Upper lobe of right lung (tissue), 1 donor: ENCODE data around the gene TMX4. TPM values are rescaled to one million over a fixed set of nuclear protein-coding genes. Genes with fewer than 3 reads are reported as not detected.

Experiments used
- ATAC-seq: fragments of 200-7000 bp; cut with Tn5 transposase; one replicate; pipeline ENCODE4 v1.9.1; 2020; ENCODE audit warnings: mild to moderate bottlenecking, moderate library complexity
- DNase-seq: peaks from one replicate; pipeline ENCODE4 v3.0.0-alpha.2; 2020
- H3K27ac ChIP-seq: fragments of 200-600 bp; one replicate; pipeline ENCODE4 v1.8.0; 2022
- H3K27me3 ChIP-seq: fragments of 200-600 bp; one replicate; pipeline ENCODE4 v1.8.0; 2022; ENCODE audit warnings: mild to moderate bottlenecking
- H3K36me3 ChIP-seq: fragments of 200-600 bp; one replicate; pipeline ENCODE4 v1.8.0; 2022
- H3K4me1 ChIP-seq: fragments of 200-600 bp; one replicate; pipeline ENCODE4 v1.8.0; 2022
- H3K4me3 ChIP-seq: fragments of 200-600 bp; one replicate; pipeline ENCODE4 v1.8.0; 2022; ENCODE audit warnings: mild to moderate bottlenecking
- H3K9me3 ChIP-seq: fragments of 200-600 bp; one replicate; pipeline ENCODE4 v1.8.0; 2022
- intact Hi-C: fragments of 100-400 bp; cut with DNase I; formaldehyde crosslinking; loops from one replicate; pipeline ENCODE4 v1.11.0; 2022
- total RNA-seq: library from RNA; stranded (reverse); fragmentation: NEBNext Ultra II Directional; extraction: Animal tissue kit (Norgen Biotek cat#: 25700); gene quantifications from one replicate; pipeline ENCODE4 v1.2.1, GENCODE V29; 2021
- TF ChIP-seq, protein P1 (sequence below): fragments of 200-600 bp; IDR thresholded peaks from one replicate; pipeline ENCODE4 v1.8.0; 2022; ENCODE audit warnings: antibody characterized with exemption
- donor health status: DM: no; HTN: yes; CAD: no; lungs with severe emphysema.

Gene TMX4
- total RNA-seq, 1 donor from 2014 or later = 45.0 TPM

GRCh38 chr20:7977709-7978108 is 41.9 kb downstream of the TMX4 start:
- ATAC-seq = no peak
- Histone ChIP-seq H3K4me1 (no peaks in the 10 kb centered on the region), H3K27ac (no peak overlapping the region), H3K36me3 (peaks cover 24% of the 10 kb centered on the region), H3K9me3 (no peaks in the 10 kb centered on the region), H3K4me3 (no peak overlapping the region), H3K27me3 (no peaks in the 10 kb centered on the region)
- TF ChIP-seq, protein P1, sequence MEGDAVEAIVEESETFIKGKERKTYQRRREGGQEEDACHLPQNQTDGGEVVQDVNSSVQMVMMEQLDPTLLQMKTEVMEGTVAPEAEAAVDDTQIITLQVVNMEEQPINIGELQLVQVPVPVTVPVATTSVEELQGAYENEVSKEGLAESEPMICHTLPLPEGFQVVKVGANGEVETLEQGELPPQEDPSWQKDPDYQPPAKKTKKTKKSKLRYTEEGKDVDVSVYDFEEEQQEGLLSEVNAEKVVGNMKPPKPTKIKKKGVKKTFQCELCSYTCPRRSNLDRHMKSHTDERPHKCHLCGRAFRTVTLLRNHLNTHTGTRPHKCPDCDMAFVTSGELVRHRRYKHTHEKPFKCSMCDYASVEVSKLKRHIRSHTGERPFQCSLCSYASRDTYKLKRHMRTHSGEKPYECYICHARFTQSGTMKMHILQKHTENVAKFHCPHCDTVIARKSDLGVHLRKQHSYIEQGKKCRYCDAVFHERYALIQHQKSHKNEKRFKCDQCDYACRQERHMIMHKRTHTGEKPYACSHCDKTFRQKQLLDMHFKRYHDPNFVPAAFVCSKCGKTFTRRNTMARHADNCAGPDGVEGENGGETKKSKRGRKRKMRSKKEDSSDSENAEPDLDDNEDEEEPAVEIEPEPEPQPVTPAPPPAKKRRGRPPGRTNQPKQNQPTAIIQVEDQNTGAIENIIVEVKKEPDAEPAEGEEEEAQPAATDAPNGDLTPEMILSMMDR = no peak
- intact Hi-C loops = no loop called here
- DNase-seq = no peak

DNA sequence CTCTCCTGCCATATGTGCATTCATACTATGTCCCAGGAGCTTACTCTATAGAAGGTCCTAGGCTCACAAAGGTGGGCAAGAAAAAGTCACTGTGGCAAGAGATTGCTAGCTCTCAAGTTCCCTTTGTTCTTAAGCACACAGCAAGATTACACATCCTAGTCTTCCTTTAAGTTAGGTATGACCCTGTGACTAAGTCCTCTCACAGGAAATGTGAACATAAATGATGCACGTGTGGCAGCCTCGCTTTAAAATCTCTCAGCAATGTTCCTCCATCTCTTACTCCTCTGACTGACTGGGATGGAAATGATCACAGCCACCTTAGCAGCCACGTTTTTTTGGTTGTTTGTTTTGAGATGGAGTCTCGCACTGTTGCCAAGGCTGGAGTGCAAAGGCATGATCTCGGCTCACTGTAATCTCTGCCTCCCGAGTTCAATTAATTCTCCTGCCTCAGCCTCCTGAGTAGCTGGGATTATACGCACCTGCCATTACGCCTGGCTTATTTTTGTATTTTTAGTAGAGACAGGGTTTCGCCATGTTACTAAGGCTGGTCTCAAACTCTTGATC is 43.6 kb downstream of the TMX4 start:
- Histone ChIP-seq H3K27ac (no peak overlapping the region), H3K4me3 (no peak overlapping the region), H3K36me3 (peaks cover 10% of the 10 kb centered on the region), H3K27me3 (no peaks in the 10 kb centered on the region), H3K4me1 (no peaks in the 10 kb centered on the region), H3K9me3 (no peaks in the 10 kb centered on the region)
- ATAC-seq (no peak), DNase-seq (no peak)
- TF ChIP-seq, protein P1 = no peak
- intact Hi-C loops = no loop called here

DNA sequence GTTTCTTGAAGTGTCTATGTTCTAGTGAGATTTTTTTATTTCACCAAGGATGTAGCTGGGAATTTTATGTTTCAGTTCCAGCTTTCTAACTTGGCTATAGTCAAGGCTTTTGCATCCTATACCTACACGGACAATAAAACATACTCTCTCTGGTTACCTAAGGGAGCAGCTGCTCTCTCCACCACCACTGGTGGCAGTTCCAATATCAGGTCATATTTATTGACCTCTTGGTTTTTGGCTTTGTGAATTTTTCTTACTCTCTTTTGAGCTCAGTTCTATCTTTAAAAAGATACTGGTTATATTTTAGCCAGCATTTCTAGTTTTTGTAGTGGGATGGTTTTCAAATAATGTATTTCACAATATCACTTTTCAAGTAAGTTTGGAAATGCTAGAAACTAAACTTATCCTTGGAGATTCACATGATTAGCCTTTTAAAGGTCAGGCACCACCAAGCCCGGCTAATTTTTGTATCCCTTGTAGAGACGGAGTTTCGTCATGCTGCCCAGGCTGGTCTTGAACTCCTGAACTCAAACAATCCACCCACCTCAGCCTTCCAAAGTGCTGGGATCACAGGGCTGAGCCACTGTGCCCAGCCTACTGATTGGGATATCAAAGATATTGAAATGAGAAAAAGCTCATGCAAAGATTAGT is 44.7 kb downstream of the TMX4 start:
- intact Hi-C loops = no loop called here
- H3K4me1 ChIP-seq = no peaks in the 10 kb centered on the region
- TF ChIP-seq, protein P1 = no peak
- H3K4me3 ChIP-seq = no peak overlapping the region
- DNase-seq = no peak
- no peaks in the 10 kb centered on the region for H3K27me3 ChIP-seq
- no peak for ATAC-seq
- H3K27ac ChIP-seq = no peak overlapping the region
- H3K9me3 ChIP-seq = no peaks in the 10 kb centered on the region
- H3K36me3 ChIP-seq = peaks cover 3% of the 10 kb centered on the region

DNA sequence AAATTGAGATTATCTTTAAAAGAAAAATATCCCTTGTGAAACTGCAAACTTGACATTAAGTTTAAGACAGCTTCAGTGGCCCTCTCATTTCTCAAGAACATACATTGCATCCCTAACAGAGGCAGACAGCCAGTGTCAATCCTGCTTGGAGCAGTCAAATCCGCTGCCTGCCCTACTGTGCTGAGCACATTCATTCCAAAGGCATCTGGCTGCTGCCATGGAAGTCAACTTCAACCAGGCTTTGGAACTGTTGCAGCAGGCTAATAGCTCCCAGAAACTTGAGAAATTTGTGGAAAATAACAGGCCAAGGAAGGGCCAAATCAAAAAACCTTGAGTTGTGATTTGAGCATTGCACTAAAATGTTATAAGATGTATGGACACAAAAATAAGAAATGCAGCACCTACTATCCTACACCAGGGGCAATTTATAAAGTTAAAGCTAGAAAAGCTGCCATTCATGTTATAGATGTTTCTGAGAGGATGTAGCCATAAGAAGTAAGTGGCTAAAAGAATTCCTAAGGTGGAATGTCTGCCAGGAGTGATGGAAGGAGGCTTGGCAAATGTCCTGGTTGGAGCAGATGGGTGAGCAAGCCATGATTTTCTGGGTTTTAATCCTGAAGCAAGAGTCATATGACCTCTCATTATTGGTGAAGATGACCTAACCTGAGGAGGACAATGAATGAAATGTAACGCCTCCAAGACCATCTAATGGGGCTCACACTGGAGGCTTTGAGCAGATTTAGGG is 47.9 kb downstream of the TMX4 start:
- ATAC-seq = no peak
- TF ChIP-seq, protein P1 = no peak
- H3K9me3 ChIP-seq = no peaks in the 10 kb centered on the region
- no peaks in the 10 kb centered on the region for H3K4me1 ChIP-seq
- H3K4me3 ChIP-seq = no peak overlapping the region
- intact Hi-C loops = no loop called here
- H3K27ac ChIP-seq = no peak overlapping the region
- H3K27me3 ChIP-seq = no peaks in the 10 kb centered on the region
- H3K36me3 ChIP-seq = no peaks in the 10 kb centered on the region
- DNase-seq = no peak

DNA sequence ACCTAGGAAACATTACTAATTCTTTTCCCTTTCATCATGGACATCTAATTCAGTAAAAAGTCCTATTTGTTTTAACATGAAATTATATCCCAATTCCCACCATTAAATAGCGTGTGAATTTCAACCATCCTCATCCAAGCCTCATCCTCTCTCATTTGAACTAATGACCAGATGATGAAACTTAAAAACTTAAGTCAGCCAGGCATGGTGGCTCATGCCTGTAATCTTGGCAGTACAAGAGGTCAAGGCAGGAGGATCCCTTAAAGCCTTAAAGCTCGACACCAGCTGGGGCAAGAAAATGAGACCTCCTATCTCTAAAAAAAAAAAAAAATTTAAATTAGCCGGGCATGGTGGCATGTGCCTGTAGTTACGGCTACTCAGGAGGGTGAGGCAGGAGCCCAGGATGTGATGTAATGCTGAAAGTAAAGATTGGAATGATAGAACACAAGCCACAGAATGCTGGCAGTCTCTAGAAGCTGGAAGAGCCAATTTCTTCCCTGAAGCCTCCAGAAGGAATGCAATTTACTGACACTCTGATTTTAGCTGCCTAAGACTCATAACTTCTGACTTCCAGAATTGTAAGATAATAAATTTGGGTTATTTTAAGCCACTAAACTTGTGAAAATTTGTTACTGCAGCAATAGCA is 52.2 kb downstream of the TMX4 start:
- Histone ChIP-seq H3K36me3 (no peaks in the 10 kb centered on the region), H3K9me3 (no peaks in the 10 kb centered on the region), H3K4me1 (no peaks in the 10 kb centered on the region), H3K4me3 (no peak overlapping the region), H3K27me3 (no peaks in the 10 kb centered on the region), H3K27ac (no peak overlapping the region)
- TF ChIP-seq, protein P1 = no peak
- DNase-seq (no peak), ATAC-seq (no peak)
- intact Hi-C loops = no loop called here
